Muscle layer of duodenum (tissue), 2 donors: ENCODE measurements around the gene SCAANT1.

Experiments used
- H3K27ac ChIP-seq: one replicate; pipeline ENCODE4 v1.7.0; 2013; ENCODE audit warnings: mild to moderate bottlenecking, low read length
- H3K27me3 ChIP-seq: one replicate; pipeline ENCODE4 v1.7.0; 2013; ENCODE audit warnings: low read depth, mild to moderate bottlenecking, control low read depth, low read length
- H3K36me3 ChIP-seq, 2 donors: one replicate each; pipeline ENCODE4 v1.7.0; 2013; ENCODE audit warnings: low read length in 2 of 2, control low read depth in 1 of 2, mild to moderate bottlenecking in 1 of 2; ENCODE audit not compliant: insufficient read depth in 2 of 2, control insufficient read depth in 1 of 2
- H3K4me1 ChIP-seq, 2 donors: one replicate each; pipeline ENCODE4 v1.7.0; 2013; ENCODE audit warnings: low read length in 2 of 2, mild to moderate bottlenecking in 2 of 2, control low read depth in 1 of 2, moderate library complexity in 1 of 2; ENCODE audit not compliant: insufficient read depth in 2 of 2, control insufficient read depth in 1 of 2
- H3K4me3 ChIP-seq, 2 donors: one replicate each; pipeline ENCODE4 v1.7.0; 2013; ENCODE audit warnings: low read length in 2 of 2, low read depth in 1 of 2, mild to moderate bottlenecking in 1 of 2
- H3K9me3 ChIP-seq, 2 donors: one replicate each; pipeline ENCODE4 v1.7.0; 2013; ENCODE audit warnings: low read length in 2 of 2, control low read depth in 1 of 2, mild to moderate bottlenecking in 1 of 2; ENCODE audit not compliant: control insufficient read depth in 1 of 2
- donor health status: healthy.

The SCAANT1 gene

DNA sequence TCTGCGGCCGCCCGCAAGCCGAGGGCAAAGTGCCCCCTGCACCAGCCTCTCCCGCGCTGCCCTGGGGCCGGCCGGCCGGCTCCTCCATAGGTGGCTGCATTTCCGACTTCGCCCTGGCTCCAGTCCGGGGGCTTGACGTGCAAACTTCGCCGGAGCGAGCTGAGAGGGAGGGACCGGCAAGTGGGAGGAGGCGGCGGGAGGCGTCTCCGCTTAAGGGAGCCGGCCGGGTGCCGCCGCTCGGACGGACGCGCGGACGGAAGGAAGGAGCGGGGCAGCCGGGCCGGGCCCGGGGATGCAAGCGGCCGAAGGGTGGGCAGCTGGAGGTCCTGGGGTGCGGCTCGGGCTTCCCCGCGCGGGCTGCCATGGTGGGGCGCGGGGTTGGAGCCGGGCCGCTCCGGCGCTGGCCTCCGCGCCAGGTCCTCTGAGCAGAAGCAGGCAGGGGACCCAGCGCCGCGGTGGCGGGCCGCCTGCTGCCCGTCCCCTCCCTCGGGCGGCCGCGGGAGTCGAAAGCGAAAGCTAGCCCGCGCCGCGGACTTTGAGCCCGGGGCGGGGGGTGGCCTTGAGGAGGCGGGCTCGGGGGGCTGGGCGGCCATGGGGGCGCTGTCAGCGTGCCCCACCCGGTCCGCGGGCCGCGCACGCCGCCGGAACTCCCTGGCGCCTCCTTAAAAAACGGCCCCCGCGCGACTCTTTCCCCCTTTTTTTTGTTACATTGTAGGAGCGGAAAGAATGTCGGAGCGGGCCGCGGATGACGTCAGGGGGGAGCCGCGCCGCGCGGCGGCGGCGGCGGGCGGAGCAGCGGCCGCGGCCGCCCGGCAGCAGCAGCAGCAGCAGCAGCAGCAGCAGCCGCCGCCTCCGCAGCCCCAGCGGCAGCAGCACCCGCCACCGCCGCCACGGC lies at the start of gene SCAANT1:
Gene SCAANT1, minus strand, starts transcription at position 511 of the 895 bp plus-strand sequence.
- Histone ChIP-seq H3K27ac (peak within 1 kb of the TSS; percentile 90), H3K4me3 (peak within 1 kb of the TSS; percentile 72 to 79), H3K4me1 (peaks cover 20 to 24% of the 10 kb centered on the region in 2 donors), H3K9me3 (no peaks in the 10 kb centered on the region), H3K27me3 (no peaks in the 10 kb centered on the region), H3K36me3 (peaks cover 7 to 12% of the 10 kb centered on the region in 2 donors)

GRCh38 chr3:63961891-63962290 lies 49.7 kb upstream of the SCAANT1 start:
- H3K4me3 ChIP-seq = no peak overlapping the region
- H3K9me3 ChIP-seq = no peaks in the 10 kb centered on the region
- no peaks in the 10 kb centered on the region for H3K36me3 ChIP-seq
- peaks cover 9 to 45% of the 10 kb centered on the region in 2 donors for H3K4me1 ChIP-seq
- no peak overlapping the region for H3K27ac ChIP-seq
- H3K27me3 ChIP-seq = no peaks in the 10 kb centered on the region

- peak overlapping the region; percentile 12 for H3K27ac ChIP-seq
- H3K4me3 ChIP-seq = peak overlapping the region; percentile 49 to 56
- peaks cover 9 to 48% of the 10 kb centered on the region in 2 donors for H3K4me1 ChIP-seq
- H3K27me3 ChIP-seq = no peaks in the 10 kb centered on the region
- H3K9me3 ChIP-seq = no peaks in the 10 kb centered on the region
- peaks cover 0 to 3% of the 10 kb centered on the region in 2 donors for H3K36me3 ChIP-seq
These were observed 48.0 kb upstream of the SCAANT1 start for GRCh38 chr3:63960048-63960711.

DNA sequence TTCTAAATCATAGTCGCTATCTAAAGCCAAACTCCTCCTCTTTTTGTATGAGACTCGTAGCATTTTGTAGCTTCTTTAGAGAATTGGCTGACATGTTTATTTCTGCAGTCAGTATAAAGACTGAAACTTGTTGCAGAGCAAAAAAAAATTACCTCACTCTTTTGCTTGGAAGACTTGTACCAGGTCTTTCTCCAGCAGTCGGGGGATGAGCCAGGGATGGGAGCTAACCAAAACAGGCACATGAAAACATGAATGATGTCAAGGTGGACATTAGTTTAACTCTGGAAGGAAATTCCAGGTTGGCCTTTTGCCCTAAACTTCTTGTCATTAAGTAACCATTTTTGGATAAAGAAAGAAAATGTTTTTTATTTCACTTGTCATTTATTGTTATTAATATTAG lies 47.0 kb upstream of the SCAANT1 start:
- Histone ChIP-seq H3K27me3 (no peaks in the 10 kb centered on the region), H3K4me3 (no peak overlapping the region), H3K4me1 (peaks cover 9 to 38% of the 10 kb centered on the region in 2 donors), H3K27ac (no peak overlapping the region), H3K36me3 (peaks cover 2 to 3% of the 10 kb centered on the region in 2 donors), H3K9me3 (no peaks in the 10 kb centered on the region)

DNA sequence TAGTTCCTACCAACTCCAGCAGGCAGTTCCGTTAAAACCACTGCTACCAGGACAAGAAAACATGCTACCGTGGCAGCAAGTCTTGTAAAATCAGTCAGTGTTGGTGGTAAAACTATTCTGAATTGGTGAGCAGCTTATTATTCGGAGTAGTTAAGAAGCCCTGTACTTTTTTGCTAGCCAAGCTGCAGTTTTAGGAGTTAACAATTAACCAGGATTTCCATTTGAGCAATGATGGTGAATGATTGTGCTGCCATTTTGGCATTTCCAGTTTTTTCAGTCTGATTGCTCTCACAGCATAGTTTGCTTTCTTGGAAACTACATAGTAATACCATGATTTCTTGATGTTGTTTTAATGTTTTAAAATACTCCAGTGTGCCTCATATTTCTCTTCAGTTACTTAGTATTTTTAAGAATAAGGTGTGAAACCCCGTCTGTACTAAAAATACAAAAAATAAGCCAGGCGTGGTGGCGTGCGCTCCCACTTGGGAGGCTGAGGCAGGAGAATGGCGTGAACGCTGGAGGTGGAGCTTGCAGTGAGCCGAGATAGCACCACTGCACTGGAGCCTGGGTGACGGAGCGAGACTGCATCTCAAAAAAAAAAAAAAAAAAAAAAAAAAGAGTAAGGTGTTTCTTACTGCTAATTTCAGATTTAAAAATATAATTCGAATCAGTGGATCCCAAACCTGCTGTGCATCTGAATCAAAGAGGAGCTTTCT lies 43.8 kb upstream of the SCAANT1 start:
- H3K36me3 ChIP-seq = peaks cover 3 to 4% of the 10 kb centered on the region in 2 donors
- no peak overlapping the region for H3K27ac ChIP-seq
- H3K4me1 ChIP-seq = peaks cover 15 to 45% of the 10 kb centered on the region in 2 donors
- no peaks in the 10 kb centered on the region for H3K9me3 ChIP-seq
- H3K27me3 ChIP-seq = no peaks in the 10 kb centered on the region
- H3K4me3 ChIP-seq = no peak overlapping the region

- no peaks in the 10 kb centered on the region for H3K9me3 ChIP-seq
- no peak overlapping the region for H3K27ac ChIP-seq
These were observed 43.0 kb upstream of the SCAANT1 start for GRCh38 chr3:63955036-63955650.

DNA sequence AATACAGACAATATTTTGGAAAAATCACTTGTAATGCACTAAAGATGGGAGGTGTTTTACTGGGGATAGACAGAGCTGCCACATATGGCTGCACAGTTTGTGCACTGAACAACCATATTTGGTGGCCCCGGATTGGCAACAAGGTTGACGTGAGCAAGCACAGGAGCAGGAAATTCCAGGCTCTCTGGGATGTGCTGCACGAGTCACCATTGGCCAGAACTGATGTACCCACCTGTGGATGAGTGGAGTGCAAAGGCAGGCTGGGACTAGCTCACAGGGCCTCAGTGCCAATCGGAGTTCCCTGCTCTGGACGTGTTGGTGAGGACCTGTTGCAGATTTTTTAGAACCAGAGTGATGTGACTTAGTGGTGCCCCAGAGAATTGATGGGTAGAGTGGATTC lies 42.0 kb upstream of the SCAANT1 start:
- Histone ChIP-seq H3K4me1 (peaks cover 9 to 29% of the 10 kb centered on the region in 2 donors), H3K27ac (no peak overlapping the region), H3K9me3 (no peaks in the 10 kb centered on the region), H3K27me3 (no peaks in the 10 kb centered on the region), H3K4me3 (no peak overlapping the region), H3K36me3 (peaks cover 3 to 4% of the 10 kb centered on the region in 2 donors)

More at GRCh38 chr3:63955036-63955650, 43.0 kb upstream of the SCAANT1 start:
- Histone ChIP-seq H3K4me1 (peaks cover 14 to 38% of the 10 kb centered on the region in 2 donors), H3K36me3 (peaks cover 3 to 4% of the 10 kb centered on the region in 2 donors), H3K27me3 (no peaks in the 10 kb centered on the region), H3K4me3 (no peak overlapping the region)

DNA sequence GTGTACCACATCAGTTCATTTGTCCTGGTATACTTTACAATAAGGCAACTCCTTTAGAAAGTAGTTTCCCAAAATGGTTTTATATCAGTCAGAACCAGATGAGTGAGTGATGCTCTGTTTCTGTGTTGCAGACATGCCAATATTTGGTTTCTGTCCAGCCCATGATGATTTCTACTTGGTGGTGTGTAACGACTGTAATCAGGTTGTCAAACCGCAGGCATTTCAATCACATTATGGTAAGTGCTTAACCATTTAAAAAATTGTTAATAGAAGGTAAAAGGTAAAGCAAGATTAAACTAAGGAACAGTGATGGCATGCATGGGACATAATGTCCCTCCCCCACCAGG lies 40.0 kb upstream of the SCAANT1 start:
- H3K9me3 ChIP-seq = no peaks in the 10 kb centered on the region
- H3K4me1 ChIP-seq = peaks cover 9 to 21% of the 10 kb centered on the region in 2 donors
- H3K36me3 ChIP-seq = peaks cover 3 to 4% of the 10 kb centered on the region in 2 donors
- no peak overlapping the region for H3K27ac ChIP-seq
- no peaks in the 10 kb centered on the region for H3K27me3 ChIP-seq
- H3K4me3 ChIP-seq = no peak overlapping the region

DNA sequence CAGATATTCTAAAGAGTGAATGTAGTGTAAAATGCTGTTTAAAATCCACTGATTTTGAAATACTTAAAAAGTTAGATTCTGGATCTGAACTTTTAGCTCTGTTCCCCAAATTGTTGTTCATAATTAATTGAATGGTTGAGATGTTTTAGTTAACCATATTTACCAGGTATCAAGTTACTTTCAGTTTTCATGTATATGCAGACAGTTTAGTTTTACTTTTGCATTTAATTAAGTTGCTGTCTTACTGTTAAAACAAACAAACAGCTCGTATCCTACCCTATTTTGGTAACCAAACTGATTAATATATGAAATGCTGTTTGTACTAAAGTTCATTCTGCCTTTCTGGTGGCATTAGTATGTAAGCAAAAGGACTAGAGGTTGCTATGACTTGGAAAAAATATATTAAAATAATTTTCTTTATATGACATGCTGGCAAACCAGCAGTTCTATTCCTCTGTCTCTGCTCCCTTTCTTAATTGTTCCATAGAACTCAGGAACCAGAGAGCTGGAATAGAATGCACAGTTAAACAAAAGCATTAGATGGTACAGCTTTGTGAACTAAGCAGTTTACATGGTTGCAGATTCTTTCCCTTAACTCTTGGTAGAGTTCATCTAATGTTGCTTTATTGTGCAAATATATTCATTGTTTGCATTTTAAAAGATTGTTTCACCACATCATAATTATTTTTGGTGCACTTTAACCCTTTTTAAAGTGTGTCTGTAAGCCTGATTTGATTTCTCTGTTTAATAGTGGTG lies 39.5 kb upstream of the SCAANT1 start:
- H3K27ac ChIP-seq = no peak overlapping the region
- no peaks in the 10 kb centered on the region for H3K27me3 ChIP-seq
- H3K4me3 ChIP-seq = no peak overlapping the region
- H3K4me1 ChIP-seq = peaks cover 9 to 16% of the 10 kb centered on the region in 2 donors
- H3K36me3 ChIP-seq = peaks cover 3 to 4% of the 10 kb centered on the region in 2 donors
- no peaks in the 10 kb centered on the region for H3K9me3 ChIP-seq

DNA sequence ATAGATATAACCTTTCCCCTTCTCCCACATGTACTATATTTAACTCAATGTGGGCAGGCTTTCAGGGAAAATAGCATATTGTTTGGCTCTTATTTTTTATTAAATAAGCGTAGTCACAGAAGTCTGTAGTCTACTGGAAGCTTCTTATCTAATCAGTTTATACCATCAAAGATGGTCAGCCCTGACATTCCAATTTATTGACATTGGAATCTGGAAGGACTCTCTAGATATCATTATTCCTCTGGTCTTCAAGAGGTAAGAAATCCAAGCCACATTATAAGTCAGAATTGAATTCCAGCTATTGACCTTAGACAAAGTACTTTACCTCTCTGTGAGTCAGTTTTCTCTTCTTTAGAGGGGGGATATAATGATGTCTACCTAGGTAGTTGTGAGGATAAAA lies 38.5 kb upstream of the SCAANT1 start:
- no peaks in the 10 kb centered on the region for H3K27me3 ChIP-seq
- peaks cover 9 to 12% of the 10 kb centered on the region in 2 donors for H3K4me1 ChIP-seq
- H3K27ac ChIP-seq = no peak overlapping the region
- no peak overlapping the region for H3K4me3 ChIP-seq
- H3K9me3 ChIP-seq = no peaks in the 10 kb centered on the region
- H3K36me3 ChIP-seq = peaks cover 0 to 4% of the 10 kb centered on the region in 2 donors
